ENCODE results near the gene RNF10.
A peak's percentile ranks its signal among the peaks of the same experiment; 100 is the strongest.

The RNF10 gene

GRCh38 chr12:120618954-120619615 lies 84.9 kb downstream of the RNF10 start:
- peak; percentile 12 for DNase-seq

- no peak for DNase-seq
Measured at GRCh38 chr12:120620624-120621023, 86.5 kb downstream of the RNF10 start.

- DNase-seq, result no peak
Measured at GRCh38 chr12:120625557-120626419, 91.6 kb downstream of the RNF10 start.
